ENCODE measurements around the gene GRM1.

GRM1 gene

GRCh38 chr6:146154197-146154596 is 125.3 kb downstream of the GRM1 start:
- Histone ChIP-seq H3K9me3 (ENCODE audit: control insufficient read depth, low read length) (no peaks in the 10 kb centered on the region), H3K9ac (ENCODE audit: low read length) (no peak overlapping the region), H3K36me3 (ENCODE audit: control insufficient read depth, insufficient read depth, low read length) (no peaks in the 10 kb centered on the region), H3K4me3 (ENCODE audit: low read length) (no peak overlapping the region), H3K4me1 (ENCODE audit: control insufficient read depth, insufficient read depth, low read length) (no peaks in the 10 kb centered on the region), H3K27me3 (ENCODE audit: control insufficient read depth, insufficient read depth, low read length) (no peaks in the 10 kb centered on the region)

- Histone ChIP-seq H3K36me3 (ENCODE audit: control insufficient read depth, insufficient read depth, low read length) (no peaks in the 10 kb centered on the region), H3K4me3 (ENCODE audit: low read length) (no peak overlapping the region), H3K4me1 (ENCODE audit: control insufficient read depth, insufficient read depth, low read length) (no peaks in the 10 kb centered on the region), H3K27me3 (ENCODE audit: control insufficient read depth, insufficient read depth, low read length) (no peaks in the 10 kb centered on the region), H3K9ac (ENCODE audit: low read length) (no peak overlapping the region), H3K9me3 (ENCODE audit: control insufficient read depth, low read length) (no peaks in the 10 kb centered on the region)
These were observed 132.8 kb downstream of the GRM1 start for GRCh38 chr6:146161664-146162063.

- H3K4me3 ChIP-seq (ENCODE audit: low read length): no peak overlapping the region
- no peaks in the 10 kb centered on the region for H3K9me3 ChIP-seq (ENCODE audit: control insufficient read depth, low read length)
- no peaks in the 10 kb centered on the region for H3K4me1 ChIP-seq (ENCODE audit: control insufficient read depth, insufficient read depth, low read length)
- H3K27me3 ChIP-seq (ENCODE audit: control insufficient read depth, insufficient read depth, low read length): no peaks in the 10 kb centered on the region
- H3K9ac ChIP-seq (ENCODE audit: low read length): no peak overlapping the region
- no peaks in the 10 kb centered on the region for H3K36me3 ChIP-seq (ENCODE audit: control insufficient read depth, insufficient read depth, low read length)
These were observed 141.0 kb downstream of the GRM1 start for GRCh38 chr6:146169872-146170271.

GRCh38 chr6:146177785-146178184 is 148.9 kb downstream of the GRM1 start:
- Histone ChIP-seq H3K9me3 (ENCODE audit: control insufficient read depth, low read length) (no peaks in the 10 kb centered on the region), H3K4me3 (ENCODE audit: low read length) (no peak overlapping the region), H3K9ac (ENCODE audit: low read length) (no peak overlapping the region), H3K36me3 (ENCODE audit: control insufficient read depth, insufficient read depth, low read length) (no peaks in the 10 kb centered on the region), H3K27me3 (ENCODE audit: control insufficient read depth, insufficient read depth, low read length) (no peaks in the 10 kb centered on the region), H3K4me1 (ENCODE audit: control insufficient read depth, insufficient read depth, low read length) (no peaks in the 10 kb centered on the region)

GRCh38 chr6:146183831-146184230 is 155.0 kb downstream of the GRM1 start:
- H3K36me3 ChIP-seq (ENCODE audit: control insufficient read depth, insufficient read depth, low read length): no peaks in the 10 kb centered on the region
- H3K9me3 ChIP-seq (ENCODE audit: control insufficient read depth, low read length): no peaks in the 10 kb centered on the region
- H3K4me1 ChIP-seq (ENCODE audit: control insufficient read depth, insufficient read depth, low read length): no peaks in the 10 kb centered on the region
- no peaks in the 10 kb centered on the region for H3K27me3 ChIP-seq (ENCODE audit: control insufficient read depth, insufficient read depth, low read length)
- no peak overlapping the region for H3K4me3 ChIP-seq (ENCODE audit: low read length)
- no peak overlapping the region for H3K9ac ChIP-seq (ENCODE audit: low read length)

- Histone ChIP-seq H3K9ac (ENCODE audit: low read length) (no peak overlapping the region), H3K4me1 (ENCODE audit: control insufficient read depth, insufficient read depth, low read length) (no peaks in the 10 kb centered on the region), H3K9me3 (ENCODE audit: control insufficient read depth, low read length) (no peaks in the 10 kb centered on the region), H3K4me3 (ENCODE audit: low read length) (no peak overlapping the region), H3K36me3 (ENCODE audit: control insufficient read depth, insufficient read depth, low read length) (no peaks in the 10 kb centered on the region), H3K27me3 (ENCODE audit: control insufficient read depth, insufficient read depth, low read length) (no peaks in the 10 kb centered on the region)
These were observed 155.8 kb downstream of the GRM1 start for GRCh38 chr6:146184701-146185100.

- H3K4me3 ChIP-seq (ENCODE audit: low read length): no peak overlapping the region
These were observed 160.3 kb downstream of the GRM1 start for GRCh38 chr6:146189131-146189530.

GRCh38 chr6:146190581-146190980 is 161.7 kb downstream of the GRM1 start:
- no peak overlapping the region for H3K9ac ChIP-seq (ENCODE audit: low read length)
- no peaks in the 10 kb centered on the region for H3K9me3 ChIP-seq (ENCODE audit: control insufficient read depth, low read length)
- no peaks in the 10 kb centered on the region for H3K4me1 ChIP-seq (ENCODE audit: control insufficient read depth, insufficient read depth, low read length)
- no peak overlapping the region for H3K4me3 ChIP-seq (ENCODE audit: low read length)
- H3K36me3 ChIP-seq (ENCODE audit: control insufficient read depth, insufficient read depth, low read length): no peaks in the 10 kb centered on the region
- H3K27me3 ChIP-seq (ENCODE audit: control insufficient read depth, insufficient read depth, low read length): no peaks in the 10 kb centered on the region

More at GRCh38 chr6:146189131-146189530, 160.3 kb downstream of the GRM1 start:
- Histone ChIP-seq H3K9me3 (ENCODE audit: control insufficient read depth, low read length) (no peaks in the 10 kb centered on the region), H3K27me3 (ENCODE audit: control insufficient read depth, insufficient read depth, low read length) (no peaks in the 10 kb centered on the region), H3K36me3 (ENCODE audit: control insufficient read depth, insufficient read depth, low read length) (no peaks in the 10 kb centered on the region), H3K4me1 (ENCODE audit: control insufficient read depth, insufficient read depth, low read length) (no peaks in the 10 kb centered on the region), H3K9ac (ENCODE audit: low read length) (no peak overlapping the region)

- Histone ChIP-seq H3K4me1 (ENCODE audit: control insufficient read depth, insufficient read depth, low read length) (no peaks in the 10 kb centered on the region), H3K27me3 (ENCODE audit: control insufficient read depth, insufficient read depth, low read length) (no peaks in the 10 kb centered on the region), H3K9me3 (ENCODE audit: control insufficient read depth, low read length) (no peaks in the 10 kb centered on the region), H3K4me3 (ENCODE audit: low read length) (no peak overlapping the region), H3K9ac (ENCODE audit: low read length) (no peak overlapping the region), H3K36me3 (ENCODE audit: control insufficient read depth, insufficient read depth, low read length) (no peaks in the 10 kb centered on the region)
These were observed 162.3 kb downstream of the GRM1 start for GRCh38 chr6:146191166-146191565.

GRCh38 chr6:146191612-146192011 is 162.8 kb downstream of the GRM1 start:
- no peak overlapping the region for H3K4me3 ChIP-seq (ENCODE audit: low read length)
- no peaks in the 10 kb centered on the region for H3K27me3 ChIP-seq (ENCODE audit: control insufficient read depth, insufficient read depth, low read length)
- no peaks in the 10 kb centered on the region for H3K4me1 ChIP-seq (ENCODE audit: control insufficient read depth, insufficient read depth, low read length)
- no peak overlapping the region for H3K9ac ChIP-seq (ENCODE audit: low read length)
- no peaks in the 10 kb centered on the region for H3K9me3 ChIP-seq (ENCODE audit: control insufficient read depth, low read length)
- no peaks in the 10 kb centered on the region for H3K36me3 ChIP-seq (ENCODE audit: control insufficient read depth, insufficient read depth, low read length)

GRCh38 chr6:146194434-146194833 is 165.6 kb downstream of the GRM1 start:
- Histone ChIP-seq H3K36me3 (ENCODE audit: control insufficient read depth, insufficient read depth, low read length) (no peaks in the 10 kb centered on the region), H3K27me3 (ENCODE audit: control insufficient read depth, insufficient read depth, low read length) (no peaks in the 10 kb centered on the region), H3K4me3 (ENCODE audit: low read length) (no peak overlapping the region), H3K9me3 (ENCODE audit: control insufficient read depth, low read length) (no peaks in the 10 kb centered on the region), H3K4me1 (ENCODE audit: control insufficient read depth, insufficient read depth, low read length) (no peaks in the 10 kb centered on the region), H3K9ac (ENCODE audit: low read length) (no peak overlapping the region)

- H3K9me3 ChIP-seq (ENCODE audit: control insufficient read depth, low read length): no peaks in the 10 kb centered on the region
- no peaks in the 10 kb centered on the region for H3K27me3 ChIP-seq (ENCODE audit: control insufficient read depth, insufficient read depth, low read length)
- no peak overlapping the region for H3K4me3 ChIP-seq (ENCODE audit: low read length)
- H3K36me3 ChIP-seq (ENCODE audit: control insufficient read depth, insufficient read depth, low read length): no peaks in the 10 kb centered on the region
- no peaks in the 10 kb centered on the region for H3K4me1 ChIP-seq (ENCODE audit: control insufficient read depth, insufficient read depth, low read length)
- H3K9ac ChIP-seq (ENCODE audit: low read length): no peak overlapping the region
These were observed 171.3 kb downstream of the GRM1 start for GRCh38 chr6:146200176-146200575.

GRCh38 chr6:146202570-146202969 is 173.7 kb downstream of the GRM1 start:
- Histone ChIP-seq H3K9me3 (ENCODE audit: control insufficient read depth, low read length) (no peaks in the 10 kb centered on the region), H3K27me3 (ENCODE audit: control insufficient read depth, insufficient read depth, low read length) (no peaks in the 10 kb centered on the region), H3K9ac (ENCODE audit: low read length) (no peak overlapping the region), H3K4me3 (ENCODE audit: low read length) (no peak overlapping the region), H3K4me1 (ENCODE audit: control insufficient read depth, insufficient read depth, low read length) (no peaks in the 10 kb centered on the region), H3K36me3 (ENCODE audit: control insufficient read depth, insufficient read depth, low read length) (no peaks in the 10 kb centered on the region)
